Adipose tissue (tissue), 3 donors: ENCODE measurements around the gene LRRC4B. TPM values are rescaled to one million over a fixed set of nuclear protein-coding genes. Genes with fewer than 3 reads are reported as not detected.

Experiments used
- H3K27ac ChIP-seq: one replicate; pipeline ENCODE4 v1.5.1; 2013; ENCODE audit warnings: low read depth, low read length
- WGBS, 3 donors: extraction: QIAGEN DNeasy Blood & Tissue Kit; methylation state at CpG; one replicate each; pipeline ENCODE4 v1.1.7; 2013; 5-methylcytosine and 5-hydroxymethylcytosine counted together
- polyA plus RNA-seq, 3 donors: library from polyadenylated mRNA; stranded (reverse); fragments of 200-250 nt; gene quantifications; one replicate each; pipeline ENCODE4 v1.2.3, GENCODE V29; 2013
- donor health status: healthy with polysubstance abuse.
- donor health status: Bipolar disorder and iron deficiency.
- donor health status: healthy.

Gene LRRC4B
- polyA plus RNA-seq, 3 donors = 0.52 to 3.0 (median 1.6) TPM

DNA sequence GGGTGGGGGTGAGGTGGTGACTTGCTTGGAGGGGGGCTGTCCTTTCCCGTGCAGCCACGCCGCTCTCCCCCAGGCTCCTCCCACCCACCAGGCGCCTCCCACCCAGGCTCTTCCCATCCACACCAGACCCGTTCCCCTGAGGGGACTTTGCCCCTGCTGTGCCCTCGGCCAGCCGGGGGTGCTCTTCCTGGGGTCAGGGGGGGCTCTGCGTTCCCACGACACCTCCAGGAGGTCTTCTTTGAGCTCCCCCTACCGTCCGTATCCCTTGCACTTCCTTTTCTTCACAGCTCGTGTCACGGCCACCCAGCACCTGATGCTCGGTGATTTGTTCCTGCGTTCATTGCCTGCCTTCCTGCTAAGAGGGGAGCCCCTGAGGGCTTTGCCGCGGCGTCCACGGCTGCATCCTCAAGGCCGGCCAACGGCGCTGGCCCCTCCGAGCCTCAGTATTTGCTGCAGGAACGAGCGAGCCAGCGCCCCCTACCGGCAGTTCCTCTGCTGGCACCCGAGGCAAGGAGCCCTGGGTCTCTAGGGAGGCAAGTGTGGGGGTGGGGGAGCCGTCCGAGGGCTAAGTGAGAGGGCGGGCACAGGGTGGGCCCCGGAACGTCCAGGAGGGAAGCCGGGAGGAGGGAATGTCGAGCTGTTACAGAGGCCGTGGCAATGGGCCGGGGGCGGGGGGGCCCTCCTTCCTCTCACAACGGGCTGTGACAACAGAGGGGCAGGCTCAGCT, 11.8 kb downstream of the LRRC4B start:
- WGBS, 3 donors = 1 to 2% (median 1%) methylated on average over 35 to 39 of the region's 39 CpGs
- no peak overlapping the region for H3K27ac ChIP-seq

DNA sequence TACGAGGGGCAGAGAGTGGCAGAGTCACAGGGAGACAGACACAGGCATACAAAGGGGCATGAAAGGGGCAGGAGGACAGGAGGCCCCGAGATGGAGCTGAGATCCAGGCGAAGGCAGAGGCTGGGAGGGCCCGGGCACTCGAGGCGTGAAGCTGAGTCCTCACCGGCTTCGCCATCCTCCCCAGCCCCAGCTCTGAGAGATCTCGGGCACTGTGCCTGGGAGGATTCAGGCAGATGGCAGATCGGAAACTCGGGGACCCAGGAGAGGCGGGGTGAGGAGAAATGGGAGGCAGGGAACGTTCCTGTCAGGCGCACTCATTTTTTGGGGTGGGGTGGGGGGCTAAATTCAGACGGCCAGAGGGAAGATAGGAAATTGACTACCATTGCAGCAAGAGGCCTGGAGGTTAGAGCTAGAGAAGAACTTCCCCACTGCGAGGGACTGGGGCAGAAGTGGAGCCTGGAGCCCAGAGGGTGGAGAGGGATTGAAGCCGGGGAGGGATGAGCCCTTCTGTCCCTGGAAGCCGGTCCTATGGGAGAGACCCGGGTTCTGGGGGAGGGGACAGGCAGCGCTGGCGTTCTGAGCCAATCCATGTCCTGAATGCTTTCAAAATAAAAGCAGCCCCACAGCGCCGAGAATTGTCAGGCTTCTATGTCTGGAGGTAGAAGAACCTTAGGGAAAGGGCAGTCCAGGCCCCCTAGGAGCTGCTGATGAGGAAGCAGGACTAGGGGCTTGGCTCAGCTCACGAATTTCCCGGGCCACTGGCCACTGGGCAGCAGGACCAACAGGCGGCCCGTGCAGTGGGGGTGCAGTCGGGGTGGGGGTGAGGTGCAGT, 12.6 kb downstream of the LRRC4B start:
- whole genome bisulfite sequencing, 3 donors = 27 to 34% (median 33%) methylated on average over 27 to 28 of the region's 28 CpGs

DNA sequence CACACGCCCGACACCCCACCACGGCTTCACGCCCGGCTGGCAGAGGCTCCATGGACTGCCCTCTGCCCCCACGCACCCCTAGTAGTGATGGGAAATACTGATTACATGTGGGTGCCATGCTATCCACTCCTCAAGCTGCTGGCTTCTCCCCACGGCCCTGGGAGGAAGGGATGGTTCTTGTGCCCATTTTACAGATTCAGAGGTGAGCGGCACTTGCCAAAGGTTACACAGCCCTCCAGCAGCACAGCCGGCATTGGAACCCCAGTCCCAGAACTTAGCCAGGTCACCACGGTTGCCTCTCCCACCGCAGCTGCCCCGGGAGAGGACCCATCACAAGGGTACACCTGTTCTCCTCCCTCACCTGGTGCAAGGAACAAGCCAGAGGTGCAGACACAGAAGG, 13.2 kb downstream of the LRRC4B start:
- H3K27ac ChIP-seq = no peak overlapping the region
- WGBS, 3 donors = 65 to 76% (median 73%) methylated on average over 12 of the region's 12 CpGs

More for the DNA sequence above, 12.6 kb downstream of the LRRC4B start:
- H3K27ac ChIP-seq = no peak overlapping the region

DNA sequence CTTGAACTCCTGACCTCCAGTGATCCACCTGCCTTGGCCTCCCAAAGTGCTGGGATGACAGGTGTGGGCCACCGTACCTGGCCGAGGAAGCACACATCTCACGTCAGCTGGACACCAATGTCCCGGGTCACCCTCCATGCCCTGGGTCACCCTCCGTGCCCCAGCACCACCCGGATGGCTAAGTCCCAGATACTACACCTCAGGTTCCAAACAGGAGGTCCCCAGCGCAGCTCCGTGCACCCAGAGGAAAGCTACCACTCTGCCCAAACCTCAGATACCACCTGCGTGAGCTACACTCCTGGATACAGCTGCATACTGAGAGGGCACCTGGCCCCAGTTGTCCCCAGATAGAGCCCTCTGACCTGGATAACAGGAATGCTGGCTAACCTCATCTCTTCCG, 14.0 kb downstream of the LRRC4B start:
- 73 to 92% (median 89%) methylated on average over 10 of the region's 10 CpGs for WGBS, 3 donors
- H3K27ac ChIP-seq = no peak overlapping the region

DNA sequence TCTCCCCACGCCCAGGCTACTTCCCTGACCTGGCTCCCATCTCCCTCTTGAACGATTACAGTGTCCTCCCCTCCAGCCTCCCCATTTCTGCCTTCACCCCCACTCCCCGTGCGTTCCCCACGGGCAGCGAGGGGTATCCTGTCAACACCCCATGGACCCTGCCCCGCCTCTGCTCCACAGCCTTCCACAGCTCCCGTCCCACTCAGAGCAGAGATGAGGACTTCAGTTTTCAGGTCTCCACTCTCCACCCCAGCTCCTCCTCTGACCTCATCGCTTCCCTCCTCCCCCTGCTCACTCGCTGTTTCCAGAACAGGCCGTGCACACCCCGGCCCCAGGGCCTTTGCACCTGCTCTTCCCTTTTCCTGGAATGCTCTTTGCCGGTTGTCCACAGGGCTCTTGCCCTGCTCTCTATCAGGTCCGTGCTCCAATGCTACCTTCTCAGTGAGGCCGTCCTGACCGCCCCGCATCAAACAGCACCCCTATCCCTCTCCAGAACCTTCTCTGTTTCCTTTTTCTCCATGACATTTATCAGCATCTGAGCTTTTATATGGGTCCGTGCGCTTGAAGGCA, 15.0 kb downstream of the LRRC4B start:
- 74 to 80% (median 79%) methylated on average over 19 of the region's 19 CpGs for WGBS, 3 donors
- no peak overlapping the region for H3K27ac ChIP-seq

DNA sequence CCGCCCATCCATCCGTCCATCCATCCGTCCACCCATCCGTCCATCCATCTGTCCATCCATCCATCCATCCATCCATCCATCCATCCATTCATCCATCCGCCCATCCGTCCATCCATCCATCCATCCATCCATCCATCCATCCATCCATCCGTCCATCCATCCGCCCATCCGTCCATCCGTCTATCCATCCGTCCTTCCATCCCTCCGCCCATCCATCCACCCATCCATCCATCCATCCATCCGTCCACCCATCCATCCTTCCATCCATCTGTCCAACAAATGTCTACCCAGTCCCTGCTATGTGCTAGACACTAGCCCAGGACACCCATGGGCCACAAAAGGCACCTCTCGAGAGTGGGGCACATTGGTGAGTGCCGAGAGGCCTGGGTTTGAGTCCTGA, 15.7 kb downstream of the LRRC4B start:
- no peak overlapping the region for H3K27ac ChIP-seq
- 70 to 82% (median 81%) methylated on average over 15 of the region's 15 CpGs for WGBS, 3 donors

DNA sequence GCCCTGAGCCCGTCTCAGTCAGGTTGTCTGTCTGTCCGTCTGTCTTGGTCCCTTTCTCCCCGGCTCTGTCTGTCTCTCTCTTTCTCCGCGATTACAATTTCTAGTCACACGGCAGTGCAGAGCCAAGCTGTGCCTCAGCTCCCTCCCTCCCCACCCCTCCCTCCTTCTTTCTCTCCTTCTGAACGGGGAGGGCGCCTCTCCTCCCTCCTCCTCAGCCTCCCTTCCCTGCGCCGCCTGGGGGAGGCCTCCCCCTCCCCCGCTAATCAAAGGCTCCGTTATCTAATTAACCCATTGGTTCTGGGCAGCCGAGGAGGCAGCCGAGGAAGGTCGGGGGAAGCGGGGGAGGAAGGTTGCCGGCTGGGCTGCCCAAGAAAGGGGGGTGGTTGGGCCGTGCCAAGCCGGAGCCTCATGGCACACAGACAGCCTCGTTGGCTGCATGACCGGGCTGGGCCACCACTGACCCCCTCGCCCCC, 16.5 kb downstream of the LRRC4B start:
- 0 to 3% (median 3%) methylated on average over 19 to 22 of the region's 22 CpGs for WGBS, 3 donors
- no peak overlapping the region for H3K27ac ChIP-seq

DNA sequence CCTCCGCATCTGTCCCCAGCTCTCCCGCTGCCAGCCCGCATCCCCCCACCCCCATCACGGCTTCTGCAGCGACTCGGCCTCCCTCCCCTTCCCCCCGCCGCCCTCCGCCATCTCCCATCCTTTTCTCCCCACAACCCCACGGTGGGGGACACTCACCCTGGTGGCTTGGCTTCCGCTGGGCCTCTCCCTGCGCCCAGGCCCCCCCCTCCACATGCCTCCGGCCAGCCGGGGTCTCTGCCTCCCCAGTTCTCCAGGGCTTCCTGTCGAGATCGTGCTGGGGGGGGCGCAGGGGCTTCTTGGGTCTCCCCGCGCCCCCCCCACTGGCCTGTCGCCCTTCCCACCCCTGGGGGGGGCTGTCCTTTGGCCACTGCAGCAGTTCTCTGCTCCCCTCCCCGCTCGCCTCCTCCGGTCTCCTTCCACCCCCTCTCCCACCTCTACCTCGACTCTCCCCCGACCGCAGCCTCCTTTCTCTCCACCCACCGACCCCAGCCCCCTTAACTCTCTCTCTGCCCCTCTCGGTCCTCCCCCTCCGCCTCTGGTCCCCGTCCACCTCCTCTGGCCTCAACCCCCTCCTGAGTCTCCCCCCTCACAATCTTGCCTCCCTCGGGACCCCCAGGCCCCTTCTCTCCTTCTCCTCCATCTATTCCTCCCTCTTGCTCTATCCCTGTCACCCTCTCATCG, 17.1 kb downstream of the LRRC4B start:
- H3K27ac ChIP-seq = no peak overlapping the region
- 5 to 10% (median 7%) methylated on average over 23 to 30 of the region's 32 CpGs for WGBS, 3 donors

DNA sequence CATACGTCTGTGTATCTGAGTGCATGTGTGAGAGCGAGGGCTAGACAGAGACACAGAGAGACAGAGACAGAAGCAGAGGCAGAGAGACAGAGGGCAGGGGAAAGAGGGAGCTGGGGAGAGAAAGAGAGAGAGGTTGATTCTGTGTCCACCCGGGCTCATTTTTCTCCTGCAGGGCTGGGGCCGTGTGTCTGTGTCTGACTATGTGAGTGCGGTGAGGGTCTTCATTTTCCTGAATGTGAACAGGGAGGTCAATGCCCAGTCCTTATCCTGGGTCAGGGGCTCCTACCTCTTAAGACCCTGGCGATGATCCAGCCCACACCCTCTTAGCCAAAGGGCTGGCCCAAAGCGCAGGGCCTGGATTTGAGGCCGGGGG, 17.7 kb downstream of the LRRC4B start:
- 33 to 56% (median 49%) methylated on average over 8 of the region's 8 CpGs for WGBS, 3 donors
- H3K27ac ChIP-seq = no peak overlapping the region

DNA sequence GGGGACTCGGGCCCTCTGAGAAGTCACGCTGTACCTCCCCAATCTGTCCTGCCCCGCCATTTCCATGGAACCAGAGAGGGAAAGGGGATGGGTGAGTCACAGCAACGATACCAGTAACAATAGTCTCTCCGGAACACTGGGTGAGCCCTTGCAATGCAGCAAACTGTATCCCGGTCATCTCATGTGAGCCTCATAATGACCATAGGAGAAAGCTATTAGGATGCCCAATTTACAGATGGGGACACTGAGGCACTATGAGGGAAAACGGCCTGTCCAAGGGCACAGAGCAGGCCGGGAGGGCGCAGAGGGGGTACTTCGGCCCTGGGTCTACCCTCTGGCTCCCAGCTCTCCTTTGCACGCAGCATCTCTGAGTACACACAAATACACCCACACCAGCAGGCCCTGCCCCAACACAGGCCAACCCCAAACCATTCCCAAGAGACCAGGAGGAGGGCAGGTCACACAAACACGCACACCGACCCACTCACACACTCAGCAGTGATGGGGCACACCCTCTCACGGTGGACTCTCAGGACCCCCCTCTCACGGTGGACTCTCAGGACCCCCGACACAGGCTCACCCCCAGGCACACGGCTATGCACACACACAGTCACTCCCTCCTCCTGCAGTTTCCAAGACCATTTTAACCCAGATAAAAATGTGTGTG, 18.2 kb downstream of the LRRC4B start:
- WGBS, 3 donors = 51 to 74% (median 72%) methylated on average over 15 to 17 of the region's 17 CpGs
- H3K27ac ChIP-seq = no peak overlapping the region

DNA sequence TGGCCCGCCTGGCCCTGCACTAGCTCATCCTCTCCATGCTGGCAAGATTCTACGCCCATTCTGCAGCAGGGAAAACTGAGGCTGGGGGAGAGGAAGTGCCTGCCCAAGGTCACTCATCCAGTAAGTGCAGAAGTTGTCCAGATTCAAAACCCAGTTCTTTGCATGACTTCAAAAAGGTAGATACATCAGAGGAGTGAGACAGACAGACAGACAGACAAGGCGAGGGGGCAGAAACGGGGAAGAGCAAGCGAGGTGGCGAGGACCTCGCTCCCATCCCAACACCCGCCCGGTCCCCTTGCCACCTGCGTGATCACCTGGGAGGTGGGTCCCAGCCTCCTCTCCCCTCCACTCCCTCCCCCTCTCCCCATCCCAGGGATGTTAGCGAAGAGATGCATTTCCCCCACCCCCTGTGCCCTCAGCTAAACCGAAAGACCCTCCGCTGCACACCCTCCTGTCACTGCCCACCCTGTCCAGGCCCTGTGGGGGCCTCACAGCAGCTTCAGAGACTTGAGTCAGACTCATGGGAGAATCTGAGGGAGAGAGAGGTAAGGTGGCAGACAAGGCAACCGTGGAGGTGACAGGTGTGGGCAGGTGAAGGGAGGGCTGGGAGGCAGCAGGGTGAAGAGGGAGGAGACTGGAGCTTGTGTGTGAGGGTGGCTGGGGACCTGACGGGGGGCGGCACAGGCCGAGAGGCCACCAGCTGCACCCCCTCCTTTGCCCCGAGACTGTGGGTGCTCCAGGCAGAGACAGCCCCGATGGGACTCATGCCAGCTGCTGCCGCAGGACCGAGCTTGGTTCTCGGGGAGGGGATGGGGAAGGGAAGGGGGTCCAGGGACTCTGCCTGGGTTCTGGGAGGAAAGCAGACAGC, 18.9 kb downstream of the LRRC4B start:
- WGBS, 3 donors = 59 to 83% (median 81%) methylated on average over 18 to 22 of the region's 22 CpGs
- no peak overlapping the region for H3K27ac ChIP-seq

DNA sequence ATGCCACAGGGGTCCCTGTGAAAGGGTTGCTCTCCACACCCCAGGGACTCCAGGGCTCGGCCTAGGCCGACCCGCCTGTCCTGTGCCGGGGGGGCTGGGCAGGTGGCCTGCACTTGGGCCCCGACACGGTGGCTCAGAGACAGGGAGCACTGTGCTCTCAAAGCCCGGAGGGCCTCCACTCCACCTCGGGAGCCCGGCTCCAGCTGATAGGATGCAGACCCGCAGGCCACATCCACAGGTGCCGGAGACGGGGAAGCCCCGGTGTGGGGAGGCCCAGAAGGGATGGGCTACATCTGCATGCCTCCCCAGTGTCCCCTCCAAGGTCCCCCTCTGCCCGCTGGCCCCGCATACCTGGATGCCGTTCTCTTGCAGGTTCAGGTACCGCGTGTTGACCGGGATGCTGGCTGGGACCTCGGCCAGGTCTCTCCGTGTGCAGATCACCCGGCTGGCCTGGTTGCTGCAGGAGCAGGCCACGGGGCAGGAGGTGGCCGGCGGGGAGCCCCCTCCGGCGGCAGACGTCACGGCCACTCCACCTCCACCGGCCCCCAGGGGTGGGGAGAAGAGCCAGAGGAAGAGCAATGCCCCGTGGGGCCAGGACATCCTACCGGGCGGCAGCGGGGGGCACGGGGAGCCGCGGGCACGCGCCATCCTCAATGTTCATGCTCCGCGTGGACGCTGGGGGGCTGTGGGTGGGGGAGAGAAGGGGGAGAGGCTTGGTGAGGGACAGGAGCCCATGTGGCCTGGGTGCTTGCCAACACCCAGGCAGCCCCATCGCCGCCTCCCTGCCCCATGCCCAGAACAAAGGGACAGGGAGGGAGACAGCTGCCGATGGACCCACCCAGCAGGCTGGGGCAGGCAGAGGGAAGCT, 19.8 kb downstream of the LRRC4B start:
- no peak overlapping the region for H3K27ac ChIP-seq
- 63 to 80% (median 80%) methylated on average over 44 to 45 of the region's 45 CpGs for WGBS, 3 donors

DNA sequence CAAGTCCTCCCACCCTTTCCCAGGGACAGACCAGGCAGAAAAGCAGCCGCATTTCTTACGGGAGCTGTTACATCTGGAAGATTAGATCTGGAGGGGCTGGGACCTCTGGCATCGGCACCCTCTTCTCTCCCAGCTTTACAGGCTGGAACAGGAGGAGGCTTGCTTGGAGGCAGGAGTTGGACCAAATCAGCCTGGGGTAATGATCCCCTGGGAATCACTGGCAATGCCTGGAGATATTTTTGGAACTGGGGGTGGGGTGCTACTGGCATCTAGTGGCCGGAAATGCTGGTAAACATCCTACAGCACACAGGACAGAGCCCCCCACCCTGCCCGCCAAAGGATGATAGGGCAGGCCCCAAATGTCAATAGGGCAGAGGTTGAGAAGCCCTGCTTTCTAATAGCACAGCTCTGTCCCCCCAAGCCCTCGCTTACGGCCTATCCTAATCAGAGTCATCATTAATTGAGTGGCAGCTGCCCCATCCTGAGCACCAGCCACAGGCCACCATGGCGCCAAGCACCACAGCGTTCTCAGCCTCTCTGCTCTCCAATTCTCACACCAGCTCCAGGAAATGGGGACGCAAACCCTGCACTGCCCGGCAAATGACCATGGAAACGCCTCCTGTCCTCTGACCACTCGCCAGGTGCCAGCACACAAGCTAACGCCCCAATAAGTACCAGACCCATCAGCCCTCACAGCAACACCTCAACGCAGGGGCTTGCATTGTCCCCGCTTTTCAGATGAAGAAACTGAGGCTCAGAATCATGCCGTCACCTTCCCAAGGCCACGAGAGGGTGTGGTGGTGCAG, 20.6 kb downstream of the LRRC4B start:
- H3K27ac ChIP-seq = no peak overlapping the region
- WGBS, 3 donors = 47 to 71% (median 64%) methylated on average over 18 of the region's 18 CpGs

DNA sequence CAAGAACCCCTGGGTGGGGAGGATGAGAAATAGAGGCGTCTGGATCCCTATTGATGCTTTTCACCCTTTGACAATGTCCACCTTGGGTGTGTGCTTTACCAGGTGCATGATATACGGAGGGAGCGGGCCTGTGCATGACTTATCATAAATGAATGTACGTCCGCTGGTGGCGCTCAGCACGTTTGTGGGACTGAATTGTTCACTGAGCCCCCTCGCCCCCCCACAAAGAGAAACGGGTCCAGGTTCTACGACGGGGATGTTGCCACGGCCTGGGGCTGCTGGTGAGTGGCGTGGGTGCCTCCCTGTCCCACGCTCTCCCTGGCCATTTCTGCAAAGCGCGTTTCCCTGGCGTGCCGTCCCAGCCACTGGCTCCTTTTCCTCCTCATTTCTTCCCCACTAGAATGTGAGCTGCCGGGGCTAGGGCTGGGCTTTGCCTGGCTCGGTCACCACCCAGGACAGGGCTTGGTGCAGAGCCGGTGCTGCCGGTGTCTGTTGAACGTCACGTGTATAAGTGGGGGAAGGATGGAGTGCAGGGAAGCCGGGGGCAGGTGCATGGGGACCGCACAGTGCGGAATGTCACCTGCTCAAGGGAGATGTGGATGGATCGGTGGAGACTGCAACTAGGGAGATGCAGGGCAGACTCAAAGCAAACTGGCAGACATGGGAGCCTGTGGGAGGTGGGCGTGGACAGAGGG, 21.6 kb downstream of the LRRC4B start:
- no peak overlapping the region for H3K27ac ChIP-seq
- 56 to 75% (median 74%) methylated on average over 29 of the region's 29 CpGs for WGBS, 3 donors

DNA sequence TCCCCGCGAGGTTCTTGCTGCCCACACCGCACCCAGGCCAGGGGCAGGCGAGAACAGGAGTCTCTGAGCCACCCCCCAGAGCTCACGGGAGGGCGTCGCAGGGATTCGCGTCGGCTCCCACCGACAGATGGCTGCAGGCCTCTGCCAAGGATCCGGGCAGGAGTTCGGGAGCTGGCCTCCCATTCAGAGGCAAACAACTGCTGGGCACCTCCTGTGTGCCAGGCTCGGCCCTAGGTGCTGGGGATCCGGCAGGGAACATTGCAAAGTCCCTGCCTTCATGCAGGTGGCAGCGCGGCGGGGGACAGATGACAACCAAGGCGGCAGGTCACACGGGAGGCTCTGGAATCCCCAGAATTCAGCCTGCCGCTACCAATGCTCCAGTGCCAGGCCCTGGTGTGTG, 25.3 kb downstream of the LRRC4B start:
- H3K27ac ChIP-seq = no peak overlapping the region
- 73 to 88% (median 88%) methylated on average over 21 of the region's 21 CpGs for WGBS, 3 donors
